Measurements from ENCODE around the gene AGTR1.

DNA sequence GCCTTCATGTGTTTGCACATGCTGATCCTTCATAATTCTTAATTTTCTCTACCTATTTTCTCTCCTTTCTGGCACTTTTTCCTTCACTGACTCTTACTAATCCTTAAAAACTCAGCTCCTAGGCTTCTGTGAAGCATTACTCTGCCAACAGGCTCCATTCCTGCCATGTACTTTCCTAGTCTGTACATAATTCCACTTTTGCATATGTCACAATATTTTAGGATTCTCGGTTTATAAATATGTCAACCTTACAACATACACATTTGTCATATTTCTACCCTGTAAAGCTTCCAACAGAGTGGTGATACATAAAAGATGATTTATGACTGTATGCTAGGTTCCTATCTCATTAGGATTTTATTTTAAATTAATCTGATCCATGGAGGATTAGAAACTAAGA, 38.2 kb upstream of the AGTR1 start:
- TF ChIP-seq, protein P1, sequence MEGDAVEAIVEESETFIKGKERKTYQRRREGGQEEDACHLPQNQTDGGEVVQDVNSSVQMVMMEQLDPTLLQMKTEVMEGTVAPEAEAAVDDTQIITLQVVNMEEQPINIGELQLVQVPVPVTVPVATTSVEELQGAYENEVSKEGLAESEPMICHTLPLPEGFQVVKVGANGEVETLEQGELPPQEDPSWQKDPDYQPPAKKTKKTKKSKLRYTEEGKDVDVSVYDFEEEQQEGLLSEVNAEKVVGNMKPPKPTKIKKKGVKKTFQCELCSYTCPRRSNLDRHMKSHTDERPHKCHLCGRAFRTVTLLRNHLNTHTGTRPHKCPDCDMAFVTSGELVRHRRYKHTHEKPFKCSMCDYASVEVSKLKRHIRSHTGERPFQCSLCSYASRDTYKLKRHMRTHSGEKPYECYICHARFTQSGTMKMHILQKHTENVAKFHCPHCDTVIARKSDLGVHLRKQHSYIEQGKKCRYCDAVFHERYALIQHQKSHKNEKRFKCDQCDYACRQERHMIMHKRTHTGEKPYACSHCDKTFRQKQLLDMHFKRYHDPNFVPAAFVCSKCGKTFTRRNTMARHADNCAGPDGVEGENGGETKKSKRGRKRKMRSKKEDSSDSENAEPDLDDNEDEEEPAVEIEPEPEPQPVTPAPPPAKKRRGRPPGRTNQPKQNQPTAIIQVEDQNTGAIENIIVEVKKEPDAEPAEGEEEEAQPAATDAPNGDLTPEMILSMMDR (IDR thresholded peaks at IDR 0.05; ENCODE audit: extremely low read depth in 1 of 2, insufficient read depth in 1 of 2, low read depth in 1 of 2, low read length in 2 of 2): no peak
- TF ChIP-seq POLR2A (IDR thresholded peaks at IDR 0.05; ENCODE audit: low read depth, low read length): no peak
- TF ChIP-seq JUN (IDR thresholded peaks at IDR 0.05; ENCODE audit: borderline replicate concordance, insufficient read depth, insufficient read length, low read depth): no peak
- no peak for TF ChIP-seq POLR2AphosphoS5 (IDR thresholded peaks at IDR 0.05; ENCODE audit: insufficient read depth, low read depth, low read length)
- TF ChIP-seq EZH2 (IDR thresholded peaks at IDR 0.05; ENCODE audit: borderline replicate concordance, low read depth, low read length, severe bottlenecking): no peak
- no peak for TF ChIP-seq MYC (IDR thresholded peaks at IDR 0.05; ENCODE audit: low read depth, low read length)
- TF ChIP-seq, protein P2, sequence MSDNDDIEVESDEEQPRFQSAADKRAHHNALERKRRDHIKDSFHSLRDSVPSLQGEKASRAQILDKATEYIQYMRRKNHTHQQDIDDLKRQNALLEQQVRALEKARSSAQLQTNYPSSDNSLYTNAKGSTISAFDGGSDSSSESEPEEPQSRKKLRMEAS (IDR thresholded peaks at IDR 0.05; ENCODE audit: insufficient read depth, insufficient read length): no peak

Measured in endothelial cell of umbilical vein (primary cell).